Subcutaneous adipose tissue (tissue), 4 donors: ENCODE data around the gene TMEFF2. TPM values are rescaled to one million over a fixed set of nuclear protein-coding genes. Genes with fewer than 3 reads are reported as not detected.

Experiments used
- CTCF ChIP-seq: fragments of 450-650 bp; IDR thresholded peaks from one replicate; pipeline ENCODE4 v1.5.1; 2016; ENCODE audit warnings: low read depth, mild to moderate bottlenecking, control low read depth, antibody characterized with exemption, moderate library complexity
- total RNA-seq, 4 donors: library from RNA; depleted of rRNA; stranded (reverse); fragments of >200 nt; gene quantifications; one replicate each; pipeline ENCODE4 v1.1.0, GENCODE V29; 2016

The TMEFF2 gene
- total RNA-seq, 4 donors from 2014 or later: 0.22 TPM; not detected in 3

- no peak for TF ChIP-seq CTCF
Observed at GRCh38 chr2:191899410-191899809, 295.3 kb downstream of the TMEFF2 start.
